ENCODE results near the gene MYB. TPM values are rescaled to one million over a fixed set of nuclear protein-coding genes. Genes with fewer than 3 reads are reported as not detected.

MYB gene
- total and polyA plus RNA-seq, 2 of the 13 experiments (the other 11 are each of a cell fraction or from before 2014, with no cell fraction given), result 0.04 to 0.20 TPM

DNA sequence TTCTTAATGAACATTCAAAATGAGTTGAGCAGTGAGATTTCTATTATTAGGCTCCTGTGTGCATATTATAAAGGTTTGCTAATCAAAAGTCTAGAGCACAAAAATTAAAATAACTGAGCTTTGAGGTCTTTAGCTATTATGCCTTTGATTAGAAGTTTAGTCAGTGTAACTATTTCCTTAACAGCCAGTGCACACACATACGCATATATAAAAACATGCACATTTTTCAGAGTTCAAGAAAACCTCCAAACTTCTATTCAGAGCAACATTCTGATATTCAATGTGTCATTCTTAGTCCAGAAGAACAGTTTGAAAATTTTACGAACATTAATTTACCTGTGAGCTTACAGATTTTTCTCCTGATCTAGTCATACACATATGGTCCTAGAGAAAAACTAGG lies 48.3 kb upstream of the MYB start:
- CTCF ChIA-PET (ENCODE audit: low intra/inter-chr PET ratio, low total read pairs), result no interaction called here
- WGBS (ENCODE audit: low lambda C conversion rate), result 45% methylated on average over 2 of the region's 2 CpGs
- Histone ChIP-seq H3K36me3 (replicated peaks in 1 of 2; ENCODE audit: control insufficient read depth in 1 of 2, insufficient read depth in 2 of 2, low read length in 2 of 2) (no peaks in the 10 kb centered on the region), H3K4me2 (ENCODE audit: low read depth, low read length) (no peak overlapping the region), H3K79me2 (ENCODE audit: insufficient read depth, low read length) (no peaks in the 10 kb centered on the region), H3K4me1 (ENCODE audit: insufficient read depth, low read length) (no peaks in the 10 kb centered on the region), H3K9ac (ENCODE audit: insufficient read depth, low read depth, low read length) (no peak overlapping the region), H3K4me3 (replicated peaks in 1 of 3; ENCODE audit: insufficient read depth in 1 of 3, low read depth in 2 of 3, low read length in 3 of 3) (no peak overlapping the region), H3K9me3 (ENCODE audit: low read length) (no peaks in the 10 kb centered on the region), H4K20me1 (ENCODE audit: insufficient read depth, low read length) (no peaks in the 10 kb centered on the region), H3K27me3 (ENCODE audit: control insufficient read depth in 1 of 2, insufficient read depth in 2 of 2, low read length in 2 of 2) (no peaks in the 10 kb centered on the region), H2AFZ (ENCODE audit: low read length) (no peak overlapping the region), H3K27ac (ENCODE audit: extremely low read length, insufficient read depth, low read length) (no peak overlapping the region)
- in situ Hi-C loops (cut with HindIII; ENCODE audit: extremely low pct_ligation_motif_present, low pct_unique_long_range_greater_than_20kb) (no loop called here), intact Hi-C loops (cut with micrococcal nuclease; ENCODE audit: unreplicated experiment) (no loop called here)
- FAIRE-seq, result no peak
- POLR2A ChIA-PET, result no interaction called here
- ATAC-seq, result no peak
- no peak for DNase-seq (ENCODE audit: low spot score)
- BruUV-seq (replicated peaks), result no TSS peak
- TF ChIP-seq ZNF570 (CRISPR knock-in tag; IDR thresholded peaks at IDR 0.05; ENCODE audit: borderline replicate concordance), result no peak

- H3K4me3 ChIP-seq (replicated peaks in 1 of 3; ENCODE audit: insufficient read depth in 1 of 3, low read depth in 2 of 3, low read length in 3 of 3), result no peak overlapping the region
- no peak for ATAC-seq
- no peaks in the 10 kb centered on the region for H3K9me3 ChIP-seq (ENCODE audit: low read length)
- DNase-seq (ENCODE audit: low spot score), result no peak
- H3K9ac ChIP-seq (ENCODE audit: insufficient read depth, low read depth, low read length), result no peak overlapping the region
- H2AFZ ChIP-seq (ENCODE audit: low read length), result no peak overlapping the region
- ChIA-PET CTCF (ENCODE audit: low intra/inter-chr PET ratio, low total read pairs) (no interaction called here), POLR2A (no interaction called here)
- no peaks in the 10 kb centered on the region for H4K20me1 ChIP-seq (ENCODE audit: insufficient read depth, low read length)
- no peaks in the 10 kb centered on the region for H3K27me3 ChIP-seq (ENCODE audit: control insufficient read depth in 1 of 2, insufficient read depth in 2 of 2, low read length in 2 of 2)
- no peak overlapping the region for H3K27ac ChIP-seq (ENCODE audit: extremely low read length, insufficient read depth, low read length)
- intact Hi-C loops (cut with micrococcal nuclease; ENCODE audit: unreplicated experiment), result no loop called here
- H3K36me3 ChIP-seq (replicated peaks in 1 of 2; ENCODE audit: control insufficient read depth in 1 of 2, insufficient read depth in 2 of 2, low read length in 2 of 2), result no peaks in the 10 kb centered on the region
- H3K4me2 ChIP-seq (ENCODE audit: low read depth, low read length), result no peak overlapping the region
- H3K4me1 ChIP-seq (ENCODE audit: insufficient read depth, low read length), result no peaks in the 10 kb centered on the region
- in situ Hi-C loops (cut with HindIII; ENCODE audit: extremely low pct_ligation_motif_present, low pct_unique_long_range_greater_than_20kb), result no loop called here
- 56% methylated on average over 4 of the region's 4 CpGs for WGBS (ENCODE audit: low lambda C conversion rate)
- no peak for FAIRE-seq
- no peaks in the 10 kb centered on the region for H3K79me2 ChIP-seq (ENCODE audit: insufficient read depth, low read length)
- no TSS peak for BruUV-seq (replicated peaks)
- TF ChIP-seq ZNF44 (CRISPR knock-in tag; IDR thresholded peaks at IDR 0.05) (no peak), NFRKB (IDR thresholded peaks at IDR 0.05) (no peak), SP4 (CRISPR knock-in tag; IDR thresholded peaks at IDR 0.05) (no peak), HDAC1 (CRISPR knock-in tag; IDR thresholded peaks at IDR 0.05) (no peak), RARG (CRISPR knock-in tag; IDR thresholded peaks at IDR 0.05; ENCODE audit: low read depth) (no peak), ZNF607 (CRISPR knock-in tag; IDR thresholded peaks at IDR 0.05; ENCODE audit: borderline replicate concordance) (no peak), PITX1 (CRISPR knock-in tag; IDR thresholded peaks at IDR 0.05) (no peak), SSRP1 (CRISPR knock-in tag; IDR thresholded peaks at IDR 0.05) (no peak), ZNF318 (CRISPR knock-in tag; IDR thresholded peaks at IDR 0.05) (no peak), RXRB (CRISPR knock-in tag; IDR thresholded peaks at IDR 0.05; ENCODE audit: borderline replicate concordance) (no peak)
- TF ChIP-seq, protein P1, sequence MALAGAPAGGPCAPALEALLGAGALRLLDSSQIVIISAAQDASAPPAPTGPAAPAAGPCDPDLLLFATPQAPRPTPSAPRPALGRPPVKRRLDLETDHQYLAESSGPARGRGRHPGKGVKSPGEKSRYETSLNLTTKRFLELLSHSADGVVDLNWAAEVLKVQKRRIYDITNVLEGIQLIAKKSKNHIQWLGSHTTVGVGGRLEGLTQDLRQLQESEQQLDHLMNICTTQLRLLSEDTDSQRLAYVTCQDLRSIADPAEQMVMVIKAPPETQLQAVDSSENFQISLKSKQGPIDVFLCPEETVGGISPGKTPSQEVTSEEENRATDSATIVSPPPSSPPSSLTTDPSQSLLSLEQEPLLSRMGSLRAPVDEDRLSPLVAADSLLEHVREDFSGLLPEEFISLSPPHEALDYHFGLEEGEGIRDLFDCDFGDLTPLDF (CRISPR knock-in tag; IDR thresholded peaks at IDR 0.05), result no peak
These were observed 45.3 kb upstream of the MYB start for GRCh38 chr6:135135835-135136234.
